T-helper 2 cell treated with Interferon-gamma antibody and Interleukin-4, amounts not matched to agents 100 ng/mL and 5 ng/mL, for 36 hours (primary cell): Measurements from ENCODE around the gene PELO. TPM values are rescaled to one million over a fixed set of nuclear protein-coding genes. Genes with fewer than 3 reads are reported as not detected.

Source experiments
- intact Hi-C: fragments of 100-400 bp; cut with micrococcal nuclease; formaldehyde crosslinking; loops from one replicate; pipeline ENCODE4 v1.15.1; 2023
- total RNA-seq: library from RNA; stranded (reverse); gene quantifications from 2 replicates; pipeline ENCODE4 v1.2.3, GENCODE V29; 2022

PELO gene
- total RNA-seq, 1 donor from 2014 or later = 14.3 TPM

DNA sequence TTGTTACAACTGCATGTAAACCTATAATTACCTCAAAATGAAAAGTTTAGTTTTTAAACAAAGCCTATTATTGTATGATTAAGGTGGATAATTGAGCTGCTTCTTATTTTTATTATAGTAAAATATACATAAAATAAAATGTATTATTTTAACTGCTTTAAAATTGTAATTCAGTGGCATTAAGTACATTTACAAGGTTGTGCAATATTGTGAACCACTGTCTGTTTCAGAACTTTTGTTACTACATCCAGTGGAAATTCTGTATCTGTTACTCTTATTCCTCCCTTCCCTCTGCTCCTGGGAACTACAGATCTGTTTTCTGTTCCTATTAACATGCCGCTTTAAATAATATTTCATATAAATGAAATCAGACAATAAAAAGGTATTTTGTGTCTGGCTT, 37.1 kb downstream of the PELO start:
- intact Hi-C loops = no loop called here

DNA sequence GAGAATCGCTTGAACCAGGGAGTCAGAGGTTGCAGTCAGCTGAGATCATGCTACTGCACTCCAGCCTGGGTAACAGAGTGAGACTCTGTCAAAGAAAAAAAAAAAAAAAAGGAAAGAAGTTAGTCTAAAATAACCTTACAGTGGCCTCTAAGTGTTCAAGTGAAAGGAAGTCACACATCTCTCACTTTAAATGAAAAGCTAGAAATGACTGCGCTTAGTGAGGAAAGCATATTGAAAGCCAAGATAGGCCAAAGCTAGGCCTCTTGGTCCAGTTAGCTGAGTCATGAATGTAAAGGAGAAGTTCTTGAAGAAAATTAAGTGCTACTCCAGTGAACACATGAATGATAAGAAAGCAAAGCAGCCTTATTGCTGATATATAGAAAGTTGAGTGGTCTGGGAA, 38.1 kb downstream of the PELO start:
- intact Hi-C loops = no loop called here

DNA sequence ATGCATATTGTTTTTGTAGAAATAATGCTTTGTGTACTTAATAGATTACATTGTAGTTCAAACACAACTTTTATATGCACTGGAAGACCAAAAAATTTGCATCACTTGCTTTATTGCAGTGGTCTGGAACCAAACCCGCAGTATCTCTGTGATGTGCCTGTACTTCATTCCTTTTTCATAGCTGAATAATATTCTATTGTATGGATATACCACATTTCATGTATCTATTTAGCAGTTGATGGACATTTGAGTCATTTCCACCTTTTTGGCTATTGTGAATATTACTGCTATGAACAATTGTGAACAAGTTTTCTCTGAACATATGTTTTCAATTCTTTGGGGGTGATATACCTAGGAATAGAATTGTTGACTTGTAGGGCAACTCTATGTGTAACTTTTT, 40.1 kb downstream of the PELO start:
- intact Hi-C loops = no loop called here

DNA sequence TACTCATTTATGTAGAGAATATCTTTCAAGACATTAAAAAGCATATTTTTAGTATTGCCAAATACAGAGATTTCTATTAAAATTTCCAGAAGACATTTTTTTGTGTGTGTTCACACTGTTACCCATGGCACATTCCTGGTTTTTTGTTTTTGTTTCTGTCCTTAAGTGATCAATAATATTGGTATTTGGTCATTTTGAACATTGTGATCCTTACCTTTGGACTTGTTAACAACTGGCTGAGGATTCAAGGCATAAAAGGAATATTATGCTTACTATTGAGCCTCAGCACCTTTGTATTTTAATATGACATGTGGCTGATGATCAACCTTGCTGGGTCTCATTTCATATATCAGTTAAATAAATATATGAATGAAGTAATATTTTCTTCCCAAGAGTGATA, 41.9 kb downstream of the PELO start:
- intact Hi-C loops = no loop called here

DNA sequence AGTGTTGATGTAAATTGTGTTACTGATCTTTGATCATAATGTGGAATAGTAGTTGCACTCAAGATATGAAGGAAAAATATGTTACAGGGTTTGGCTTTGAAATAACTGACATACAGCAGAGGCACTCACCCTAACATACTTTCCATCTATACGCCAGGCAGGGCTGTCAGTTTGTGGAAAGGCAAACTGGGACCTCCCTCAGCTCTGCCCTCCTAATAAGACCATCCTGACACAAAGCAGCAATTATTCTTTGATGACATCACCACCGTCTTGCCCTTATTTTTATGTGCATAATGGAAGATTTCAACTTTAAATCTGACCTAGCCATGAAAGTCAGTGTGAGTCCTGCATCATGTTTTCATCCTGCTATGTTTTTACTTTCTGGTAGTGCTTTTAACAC, 42.9 kb downstream of the PELO start:
- intact Hi-C loops = no loop called here

DNA sequence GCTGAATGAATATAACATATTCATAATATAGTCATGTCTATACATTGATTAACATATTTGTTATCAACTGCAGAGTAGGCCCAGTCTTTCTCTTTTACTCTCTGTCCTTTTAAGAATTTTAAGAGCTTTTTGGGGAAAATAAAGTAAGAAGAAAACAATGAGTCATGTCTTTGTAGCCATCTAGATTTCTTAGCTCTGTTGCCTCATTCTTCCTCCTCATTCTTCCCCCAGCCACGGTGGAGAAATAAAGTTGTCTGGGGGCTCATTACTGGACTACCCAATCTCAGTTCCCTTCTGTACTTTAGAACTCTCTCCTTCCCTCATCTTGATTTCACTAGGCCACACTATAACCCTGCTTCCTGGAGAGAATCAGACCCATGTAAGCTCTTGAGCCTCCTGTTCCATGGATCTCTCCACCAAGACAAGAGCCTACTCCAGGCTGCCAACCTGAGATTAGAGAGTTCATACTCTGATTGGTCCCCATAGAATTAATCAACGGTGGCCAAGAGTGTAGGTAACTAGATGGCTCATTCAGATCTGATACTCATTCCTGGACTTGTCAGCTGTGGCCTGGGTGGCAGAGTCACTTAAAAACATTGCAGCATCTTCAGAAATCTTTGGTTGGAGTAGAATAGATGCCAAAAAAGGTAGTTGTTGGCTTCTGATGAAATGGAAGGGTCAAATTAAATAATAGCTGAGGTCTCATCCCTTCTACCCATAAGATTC, 44.2 kb downstream of the PELO start:
- intact Hi-C loops = no loop called here

DNA sequence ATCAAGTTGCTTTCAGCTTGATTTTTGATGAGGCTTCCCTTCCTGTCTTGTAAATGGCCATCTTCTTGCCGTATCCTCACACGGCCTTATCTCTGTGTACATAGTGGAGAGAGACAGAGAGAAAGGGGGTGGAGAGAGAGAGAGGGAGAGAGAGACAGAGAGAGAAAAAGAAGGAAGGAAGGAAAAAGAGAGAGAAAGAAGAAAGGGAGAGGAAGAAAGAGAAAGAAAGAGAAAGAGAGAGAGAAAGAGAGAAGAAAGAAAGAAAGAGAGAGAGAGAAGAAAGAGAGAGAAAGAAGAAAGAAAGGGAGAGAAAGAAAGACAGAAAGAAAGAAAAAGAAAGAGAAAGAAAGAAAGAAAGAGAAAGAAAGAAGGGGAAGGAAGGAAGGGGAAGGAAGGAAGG, 46.6 kb downstream of the PELO start:
- intact Hi-C loops = no loop called here

DNA sequence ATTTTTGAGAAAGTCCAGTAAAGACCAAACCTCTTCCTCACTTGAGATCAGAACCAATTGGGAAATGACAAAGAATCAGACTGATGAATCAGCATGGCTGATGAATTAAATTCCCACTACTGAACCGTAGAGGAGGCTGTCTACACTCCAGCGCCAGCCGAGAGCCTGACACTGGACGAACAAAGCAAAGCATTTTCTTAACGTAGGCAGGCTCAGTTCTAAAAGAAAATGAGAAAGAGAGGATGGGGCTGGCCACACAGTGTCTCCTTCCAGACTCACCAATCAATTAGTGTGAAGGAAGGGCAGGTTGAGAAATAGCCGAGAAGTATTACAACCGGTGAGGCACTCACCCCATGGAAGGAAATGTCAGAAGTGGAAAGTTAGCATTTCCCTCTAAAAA, 49.4 kb downstream of the PELO start:
- intact Hi-C loops = no loop called here

Other genes starting within 250 kb of the PELO start
- 3.2 and 4.6 TPM in 2 replicates for gene ITGA1, start within 50 bp of the PELO start, total RNA-seq
- gene ITGA2, start 201.4 kb downstream of the PELO start, total RNA-seq = 5.4 and 6.5 TPM in 2 replicates